ENCODE measurements around the gene KMT2C.

The KMT2C gene

DNA sequence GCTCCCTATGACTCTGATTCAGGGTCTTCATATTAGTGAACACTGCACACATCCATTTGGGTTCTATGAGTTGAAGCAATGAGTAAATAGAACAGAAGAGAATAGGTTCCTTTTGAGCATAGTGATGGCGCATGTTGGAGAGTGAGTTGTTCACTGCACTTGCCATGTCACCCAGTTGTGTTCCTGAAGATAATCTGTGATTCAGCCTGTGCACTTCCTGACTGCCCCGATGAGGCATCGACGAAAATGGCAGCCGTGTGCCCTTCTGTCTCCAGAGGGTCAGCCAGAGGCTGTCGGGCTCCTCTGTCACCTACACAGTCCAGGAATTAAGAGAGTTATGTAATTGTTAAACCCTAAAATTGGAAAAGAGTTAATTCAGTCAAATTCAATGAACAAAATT, 315.6 kb downstream of the KMT2C start:
- TF ChIP-seq Cebpa-rat (IDR thresholded peaks at IDR 0.05) = no peak
- Histone ChIP-seq H3K27me3 (no peaks in the 10 kb centered on the region), H3K27ac (no peak overlapping the region), H3K4me3 (no peak overlapping the region), H3K9ac (no peak overlapping the region), H3K4me1 (no peaks in the 10 kb centered on the region), H4K20me1 (no peaks in the 10 kb centered on the region), H3K9me3 (peaks cover 12% of the 10 kb centered on the region), H3K4me2 (no peak overlapping the region), H3K36me3 (peaks cover 85% of the 10 kb centered on the region)

DNA sequence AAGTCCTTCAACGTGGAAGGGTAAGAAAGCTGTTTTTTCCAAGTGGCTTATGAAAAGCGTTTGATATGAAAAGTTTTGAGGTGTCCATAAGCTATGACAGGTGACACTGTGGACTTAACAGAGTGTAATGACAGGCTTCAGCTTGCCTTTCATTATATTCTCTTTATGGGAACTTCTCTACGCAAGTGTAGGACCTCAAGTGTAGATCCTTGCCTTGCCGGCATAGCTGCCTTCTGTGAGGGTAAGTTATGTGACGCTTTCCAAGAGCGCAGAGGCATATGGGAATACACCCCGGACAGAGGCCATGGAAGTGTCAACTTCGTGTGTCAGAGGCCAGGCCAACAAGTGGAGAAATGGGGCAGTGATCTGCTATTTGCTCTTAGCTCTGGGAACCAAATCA, 318.4 kb downstream of the KMT2C start:
- TF ChIP-seq Cebpa-rat (IDR thresholded peaks at IDR 0.05) = no peak
- H3K4me2 ChIP-seq = no peak overlapping the region
- no peaks in the 10 kb centered on the region for H3K4me1 ChIP-seq
- peaks cover 57% of the 10 kb centered on the region for H3K36me3 ChIP-seq
- H3K27me3 ChIP-seq = no peaks in the 10 kb centered on the region
- no peak overlapping the region for H3K4me3 ChIP-seq
- H3K9me3 ChIP-seq = no peaks in the 10 kb centered on the region
- H3K9ac ChIP-seq = no peak overlapping the region
- no peak overlapping the region for H3K27ac ChIP-seq
- no peaks in the 10 kb centered on the region for H4K20me1 ChIP-seq

DNA sequence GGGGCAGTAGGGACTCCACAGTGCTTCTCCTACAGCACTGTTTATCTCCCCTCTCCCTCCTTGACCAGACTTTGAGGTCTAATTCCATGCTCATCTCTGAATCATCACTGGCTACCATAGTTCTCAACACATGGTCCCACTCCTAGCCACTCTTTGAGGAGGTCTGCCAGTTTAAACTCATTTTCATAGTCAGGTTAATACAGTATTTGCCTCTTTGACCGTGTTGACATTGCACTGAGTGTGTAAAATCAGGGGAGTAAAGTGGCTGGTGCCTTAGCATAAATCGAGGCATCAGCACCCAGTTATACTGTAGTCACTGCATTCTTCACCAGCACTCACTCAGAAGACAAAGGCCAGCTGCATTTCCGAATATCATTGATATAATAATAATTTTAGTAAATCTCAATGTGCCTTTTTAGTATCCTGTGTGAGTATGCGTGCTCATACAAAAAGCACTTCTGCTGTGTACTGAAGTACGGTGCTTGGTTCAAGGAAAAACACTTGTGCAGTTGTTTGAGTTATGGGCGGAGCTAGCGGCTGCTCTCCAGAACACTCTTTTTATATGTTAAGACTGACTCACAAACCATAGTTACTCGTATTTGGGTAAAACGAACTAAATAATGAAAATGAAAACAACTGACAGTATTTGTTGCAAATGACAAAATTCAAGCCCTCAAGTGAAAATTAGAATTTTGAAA, 320.6 kb downstream of the KMT2C start:
- Histone ChIP-seq H3K9ac (no peak overlapping the region), H3K27me3 (no peaks in the 10 kb centered on the region), H3K4me1 (no peaks in the 10 kb centered on the region), H3K9me3 (no peaks in the 10 kb centered on the region), H3K4me3 (no peak overlapping the region), H4K20me1 (no peaks in the 10 kb centered on the region), H3K36me3 (peaks cover 37% of the 10 kb centered on the region), H3K4me2 (no peak overlapping the region), H3K27ac (no peak overlapping the region)
- no peak for TF ChIP-seq Cebpa-rat (IDR thresholded peaks at IDR 0.05)

DNA sequence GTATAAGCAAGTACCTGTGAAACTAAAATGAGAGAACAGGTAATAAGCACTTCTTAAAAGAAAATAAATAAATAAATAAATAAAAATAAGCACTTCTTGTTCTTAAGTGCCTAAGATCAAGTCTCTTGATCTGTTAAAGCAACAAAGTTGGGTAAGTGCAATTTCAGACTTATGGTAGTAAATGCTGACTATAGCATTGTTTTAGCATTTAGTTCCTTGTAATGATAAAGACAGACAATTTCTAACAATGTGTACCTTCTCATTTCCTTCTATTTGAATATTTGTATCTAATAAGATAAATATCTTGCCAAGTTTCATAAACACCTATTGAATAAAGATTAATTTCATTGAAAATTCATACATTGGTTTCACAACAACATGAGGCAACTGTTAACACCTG, 323.0 kb downstream of the KMT2C start:
- no peak overlapping the region for H3K4me3 ChIP-seq
- H3K27me3 ChIP-seq = no peaks in the 10 kb centered on the region
- TF ChIP-seq Cebpa-rat (IDR thresholded peaks at IDR 0.05) = no peak
- H3K4me1 ChIP-seq = no peaks in the 10 kb centered on the region
- no peak overlapping the region for H3K4me2 ChIP-seq
- H3K9ac ChIP-seq = no peak overlapping the region
- H3K27ac ChIP-seq = no peak overlapping the region
- no peaks in the 10 kb centered on the region for H4K20me1 ChIP-seq
- peaks cover 13% of the 10 kb centered on the region for H3K36me3 ChIP-seq
- no peaks in the 10 kb centered on the region for H3K9me3 ChIP-seq

DNA sequence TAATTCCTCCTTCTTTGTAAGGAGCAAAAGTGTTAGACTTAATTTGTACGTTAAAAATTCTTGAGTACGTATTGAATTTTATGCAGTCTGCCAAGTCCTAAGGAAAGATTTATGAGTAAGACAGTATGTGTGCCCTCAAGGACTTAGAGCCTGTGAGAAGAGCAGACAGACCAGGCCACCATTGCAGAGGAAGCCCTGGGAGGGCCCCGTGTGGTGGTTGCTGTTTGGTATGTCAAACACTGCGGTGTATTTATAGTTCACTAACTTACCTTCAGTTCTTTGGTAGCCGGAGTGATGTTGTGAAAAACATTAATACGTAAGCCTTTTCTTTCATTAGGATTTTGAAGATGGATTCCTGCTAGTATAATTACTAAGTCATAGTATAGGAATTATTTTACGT, 327.4 kb downstream of the KMT2C start:
- Histone ChIP-seq H3K27ac (no peak overlapping the region), H3K4me1 (no peaks in the 10 kb centered on the region), H3K36me3 (no peaks in the 10 kb centered on the region), H3K27me3 (no peaks in the 10 kb centered on the region), H3K4me2 (no peak overlapping the region), H3K9me3 (no peaks in the 10 kb centered on the region), H4K20me1 (no peaks in the 10 kb centered on the region), H3K9ac (no peak overlapping the region), H3K4me3 (no peak overlapping the region)
- TF ChIP-seq Cebpa-rat (IDR thresholded peaks at IDR 0.05) = no peak

DNA sequence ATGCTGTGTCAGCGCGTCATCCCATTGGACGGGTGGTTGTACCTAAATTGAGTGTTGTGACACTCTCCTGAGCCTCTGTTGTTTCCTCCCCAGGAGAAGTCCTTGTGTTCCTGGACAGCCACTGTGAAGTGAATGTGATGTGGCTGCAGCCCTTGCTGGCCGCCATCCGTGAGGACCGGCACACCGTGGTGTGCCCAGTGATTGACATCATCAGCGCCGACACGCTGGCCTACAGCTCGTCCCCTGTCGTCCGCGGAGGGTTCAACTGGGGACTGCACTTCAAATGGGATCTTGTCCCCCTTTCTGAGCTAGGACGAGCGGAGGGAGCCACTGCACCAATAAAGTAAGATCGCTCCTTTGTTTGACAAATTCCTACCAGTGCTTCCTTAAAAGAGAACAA, 327.9 kb downstream of the KMT2C start:
- Histone ChIP-seq H3K27ac (no peak overlapping the region), H3K9ac (no peak overlapping the region), H3K4me3 (no peak overlapping the region), H3K4me2 (no peak overlapping the region), H3K9me3 (no peaks in the 10 kb centered on the region), H3K4me1 (no peaks in the 10 kb centered on the region), H3K27me3 (no peaks in the 10 kb centered on the region), H4K20me1 (no peaks in the 10 kb centered on the region), H3K36me3 (no peaks in the 10 kb centered on the region)
- no peak for TF ChIP-seq Cebpa-rat (IDR thresholded peaks at IDR 0.05)

DNA sequence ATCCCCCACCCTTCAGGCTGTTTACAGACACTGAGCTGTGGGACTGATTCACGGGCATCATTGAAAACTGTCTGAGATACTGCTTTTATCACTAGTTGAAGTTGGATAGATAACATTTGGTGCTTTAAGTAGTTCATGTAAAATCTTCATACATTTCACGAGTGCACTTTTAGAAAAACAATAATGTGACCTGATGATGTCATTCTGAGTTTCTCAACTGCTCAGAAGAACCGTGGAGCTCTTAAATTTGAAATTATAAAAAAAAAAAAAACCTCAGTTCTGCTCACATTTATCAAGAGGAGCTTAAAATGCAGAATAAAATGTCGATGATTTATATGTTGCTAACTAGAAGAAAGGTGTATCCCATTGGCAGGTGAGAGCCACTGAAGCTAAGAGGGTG, 328.8 kb downstream of the KMT2C start:
- H3K4me2 ChIP-seq = no peak overlapping the region
- no peaks in the 10 kb centered on the region for H4K20me1 ChIP-seq
- H3K36me3 ChIP-seq = no peaks in the 10 kb centered on the region
- H3K4me1 ChIP-seq = no peaks in the 10 kb centered on the region
- TF ChIP-seq Cebpa-rat (IDR thresholded peaks at IDR 0.05) = no peak
- H3K27me3 ChIP-seq = no peaks in the 10 kb centered on the region
- H3K27ac ChIP-seq = no peak overlapping the region
- no peak overlapping the region for H3K4me3 ChIP-seq
- no peak overlapping the region for H3K9ac ChIP-seq
- no peaks in the 10 kb centered on the region for H3K9me3 ChIP-seq

DNA sequence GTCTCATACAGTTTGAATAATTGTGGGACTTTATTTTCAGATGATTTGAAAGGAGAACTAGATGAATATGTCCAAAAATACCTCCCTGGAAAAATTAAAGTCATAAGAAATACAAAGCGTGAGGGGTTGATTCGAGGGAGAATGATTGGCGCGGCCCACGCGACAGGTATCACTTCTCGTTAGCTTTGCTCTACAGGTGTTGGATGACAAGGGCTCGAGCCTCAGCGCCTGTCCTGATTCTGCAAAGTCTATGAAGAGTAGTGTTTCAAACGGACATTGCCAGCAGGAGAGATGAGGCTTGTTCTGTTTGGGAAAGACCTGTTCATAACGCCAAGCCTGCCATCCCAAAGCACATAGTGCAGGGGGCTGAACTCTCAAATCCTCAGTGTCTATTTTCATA, 330.6 kb downstream of the KMT2C start:
- Histone ChIP-seq H3K4me2 (no peak overlapping the region), H3K36me3 (no peaks in the 10 kb centered on the region), H3K27ac (no peak overlapping the region), H3K4me1 (no peaks in the 10 kb centered on the region), H3K9me3 (no peaks in the 10 kb centered on the region), H3K27me3 (no peaks in the 10 kb centered on the region), H3K9ac (no peak overlapping the region), H3K4me3 (no peak overlapping the region), H4K20me1 (no peaks in the 10 kb centered on the region)
- no peak for TF ChIP-seq Cebpa-rat (IDR thresholded peaks at IDR 0.05)

DNA sequence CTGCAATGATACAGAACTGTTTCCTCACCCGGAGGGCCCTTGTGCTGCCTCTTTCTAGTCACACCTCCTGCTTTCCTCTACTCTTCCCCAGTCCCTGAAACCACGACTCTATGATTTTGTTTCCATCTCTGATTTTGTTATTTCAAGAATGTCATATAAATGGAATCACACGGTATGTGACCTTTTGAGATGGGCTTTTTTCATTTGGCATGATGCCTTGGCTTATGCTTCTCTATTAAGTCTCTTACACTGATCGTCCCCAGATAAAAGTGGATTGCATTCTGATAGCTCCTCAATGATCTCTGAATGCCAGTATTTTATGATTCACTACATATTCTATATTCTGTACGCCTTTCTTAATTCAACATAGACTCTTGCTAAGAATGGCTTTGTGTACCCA, 332.1 kb downstream of the KMT2C start:
- H3K4me2 ChIP-seq = no peak overlapping the region
- TF ChIP-seq Cebpa-rat (IDR thresholded peaks at IDR 0.05) = no peak
- H3K9me3 ChIP-seq = no peaks in the 10 kb centered on the region
- H3K4me1 ChIP-seq = no peaks in the 10 kb centered on the region
- H3K36me3 ChIP-seq = no peaks in the 10 kb centered on the region
- no peaks in the 10 kb centered on the region for H4K20me1 ChIP-seq
- no peaks in the 10 kb centered on the region for H3K27me3 ChIP-seq
- no peak overlapping the region for H3K4me3 ChIP-seq
- H3K27ac ChIP-seq = no peak overlapping the region
- no peak overlapping the region for H3K9ac ChIP-seq

DNA sequence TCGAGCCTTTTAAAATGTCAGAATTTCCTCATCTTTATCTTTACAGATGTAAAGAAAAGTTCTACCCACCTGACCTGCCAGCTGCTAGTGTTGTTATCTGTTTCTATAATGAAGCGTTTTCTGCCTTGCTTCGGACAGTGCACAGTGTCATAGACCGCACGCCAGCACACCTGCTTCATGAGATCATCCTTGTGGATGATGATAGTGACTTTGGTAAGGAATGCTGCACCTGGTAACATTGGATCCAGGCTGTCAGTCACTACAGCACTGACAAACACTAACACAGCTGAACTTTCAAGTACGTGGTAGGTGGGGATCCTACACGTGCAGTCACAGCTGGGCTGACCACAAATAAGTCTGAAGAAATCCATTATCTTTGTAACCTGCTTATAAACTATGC, 332.7 kb downstream of the KMT2C start:
- Histone ChIP-seq H3K36me3 (no peaks in the 10 kb centered on the region), H3K9ac (no peak overlapping the region)
- TF ChIP-seq Cebpa-rat (IDR thresholded peaks at IDR 0.05) = no peak

DNA sequence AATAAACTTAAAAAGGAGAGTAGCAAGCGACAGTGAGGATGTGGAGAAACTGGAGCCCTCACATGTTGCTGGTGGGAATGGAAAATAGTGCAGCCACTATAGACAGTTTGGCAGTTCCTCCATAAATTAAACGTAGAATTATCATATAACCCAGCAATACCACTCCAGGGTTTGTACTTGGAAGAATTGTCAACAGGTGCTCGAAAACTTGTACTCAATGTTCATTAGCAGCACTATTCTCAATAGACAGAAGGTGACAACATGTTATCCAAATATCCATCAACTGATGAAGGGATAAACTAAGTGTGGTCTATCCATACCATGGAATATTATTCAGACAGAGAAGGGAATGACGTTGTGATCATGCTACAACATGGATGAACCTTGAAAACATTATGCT, 338.5 kb downstream of the KMT2C start:
- no peaks in the 10 kb centered on the region for H3K36me3 ChIP-seq
- H3K9ac ChIP-seq = no peak overlapping the region
- H3K27me3 ChIP-seq = no peaks in the 10 kb centered on the region
- H3K4me1 ChIP-seq = no peaks in the 10 kb centered on the region
- H3K4me3 ChIP-seq = no peak overlapping the region
- no peak overlapping the region for H3K4me2 ChIP-seq
- no peak for TF ChIP-seq Cebpa-rat (IDR thresholded peaks at IDR 0.05)
- no peaks in the 10 kb centered on the region for H4K20me1 ChIP-seq
- no peak overlapping the region for H3K27ac ChIP-seq
- H3K9me3 ChIP-seq = no peaks in the 10 kb centered on the region

More for the DNA sequence above, 332.7 kb downstream of the KMT2C start:
- no peaks in the 10 kb centered on the region for H3K27me3 ChIP-seq
- no peak overlapping the region for H3K4me2 ChIP-seq
- H3K4me3 ChIP-seq = no peak overlapping the region
- no peaks in the 10 kb centered on the region for H3K4me1 ChIP-seq
- H3K27ac ChIP-seq = no peak overlapping the region
- no peaks in the 10 kb centered on the region for H4K20me1 ChIP-seq
- no peaks in the 10 kb centered on the region for H3K9me3 ChIP-seq

Measured in BLaER1 (cell line).